Activated CD8-positive, alpha-beta memory T cell treated with anti-CD3 and anti-CD28 coated beads for 1 hour (primary cell): ENCODE results near the gene ART3.

Experiments
- DNase-seq, 2 donors: peaks; one replicate each; pipeline ENCODE4 v3.0.0-alpha.2; 2020; ENCODE audit warnings: low read depth in 1 of 2; ENCODE audit errors: extremely low read depth in 1 of 2

Gene ART3

DNA sequence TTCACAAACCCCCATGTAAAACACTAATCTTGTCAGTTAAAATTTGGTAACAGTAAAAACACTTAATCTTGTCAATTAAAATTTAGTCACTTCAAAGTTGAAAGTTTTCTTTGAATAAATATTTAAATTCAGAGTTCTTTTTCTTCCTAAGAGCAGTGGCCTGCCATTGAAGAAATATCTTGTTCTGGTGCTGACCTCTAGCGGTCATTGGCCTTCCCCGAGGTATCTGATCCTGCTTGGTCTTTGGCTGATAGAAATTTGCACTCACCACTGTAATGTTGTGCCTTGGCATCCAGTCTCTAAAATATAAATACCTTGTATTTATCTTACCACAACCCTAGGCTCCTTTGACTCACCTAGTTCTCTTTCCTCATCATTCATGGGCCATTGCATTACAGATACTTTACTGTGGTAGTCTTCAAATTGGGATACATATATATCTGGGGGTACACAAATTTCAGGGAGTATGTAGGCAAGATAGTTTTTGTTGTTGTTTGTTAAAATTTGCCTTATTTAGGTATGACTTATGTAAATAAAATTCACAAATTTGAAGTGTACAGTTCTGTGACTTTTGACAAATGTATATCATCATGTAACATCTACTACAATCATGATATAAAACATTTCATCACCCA, 6.7 kb upstream of the ART3 start:
- peak; percentile 17 to 39 for DNase-seq

DNA sequence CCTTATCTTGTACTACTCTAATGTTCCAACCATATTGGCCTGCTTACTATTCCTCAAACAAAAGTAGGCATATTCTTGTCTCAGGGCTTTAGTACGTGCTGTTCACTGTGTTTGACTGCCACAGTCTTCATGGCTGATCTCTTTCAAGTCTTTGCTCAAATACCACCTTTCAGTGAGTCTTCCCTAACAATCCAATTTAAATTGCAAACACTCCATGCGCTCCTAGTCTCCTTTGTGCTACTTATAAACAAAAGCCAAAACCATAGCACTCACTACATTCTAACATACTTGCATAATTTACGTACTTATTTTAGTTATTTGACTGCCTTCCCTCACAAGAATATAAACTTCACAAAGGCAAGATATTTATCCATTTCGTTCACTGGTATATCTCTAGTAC, 1.7 kb upstream of the ART3 start:
- DNase-seq = no peak

- DNase-seq = no peak
Measured at GRCh38 chr4:76074993-76075600, 588 bp downstream of the ART3 start.

DNA sequence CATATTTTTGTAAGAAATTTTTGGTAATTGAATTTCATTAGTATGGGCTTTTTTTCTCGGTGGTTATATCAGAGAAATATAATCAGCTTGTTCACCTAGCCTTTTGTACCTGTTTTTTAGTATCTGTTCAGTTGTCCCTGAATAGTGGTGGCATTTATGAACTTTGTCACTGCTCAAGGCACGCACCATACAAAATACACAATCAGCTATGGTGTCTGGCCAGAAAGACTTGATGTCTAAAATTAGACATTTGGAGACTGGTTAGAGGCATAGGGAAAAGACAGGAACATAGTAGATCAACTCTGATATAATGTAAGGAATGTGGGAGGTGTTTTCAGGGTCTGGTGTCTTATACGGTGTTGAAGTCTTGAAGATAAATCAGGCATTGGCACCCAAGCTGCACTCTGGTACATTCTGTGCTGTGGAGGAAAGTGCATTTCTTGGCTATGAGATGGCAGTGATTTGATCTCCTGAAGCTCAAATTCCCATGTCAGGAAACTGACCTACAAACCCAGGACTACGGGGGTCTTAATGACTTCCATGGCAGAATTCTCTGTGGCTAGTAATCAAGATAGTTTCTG, 3.6 kb downstream of the ART3 start:
- no peak for DNase-seq

GRCh38 chr4:76083386-76083988, 9.0 kb downstream of the ART3 start:
- no peak for DNase-seq

- no peak for DNase-seq
Measured at GRCh38 chr4:76084542-76084941, 10.0 kb downstream of the ART3 start.

- no peak for DNase-seq
Measured at GRCh38 chr4:76087007-76087769, 12.7 kb downstream of the ART3 start.

DNA sequence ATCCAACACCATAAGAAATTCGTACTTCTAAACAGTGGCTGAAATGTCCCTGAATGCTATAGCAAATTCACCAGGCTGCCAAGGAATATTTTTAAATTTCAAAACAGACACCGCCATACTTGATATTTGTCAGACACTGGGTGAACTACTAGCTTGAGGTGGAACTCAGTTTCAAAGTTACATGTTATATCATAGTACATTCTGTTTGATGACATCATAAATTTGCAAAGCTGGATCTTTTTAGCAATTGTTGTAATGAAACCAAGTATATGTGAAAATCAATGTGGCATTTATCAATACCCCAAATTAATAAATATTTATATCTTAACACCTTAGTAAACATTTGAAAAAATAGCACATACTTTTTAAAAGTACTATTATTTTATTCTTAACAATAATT, 14.2 kb downstream of the ART3 start:
- no peak for DNase-seq

- no peak for DNase-seq
Measured at GRCh38 chr4:76090241-76090691, 15.8 kb downstream of the ART3 start.

- no peak for DNase-seq
Measured at GRCh38 chr4:76091052-76091451, 16.5 kb downstream of the ART3 start.

DNA sequence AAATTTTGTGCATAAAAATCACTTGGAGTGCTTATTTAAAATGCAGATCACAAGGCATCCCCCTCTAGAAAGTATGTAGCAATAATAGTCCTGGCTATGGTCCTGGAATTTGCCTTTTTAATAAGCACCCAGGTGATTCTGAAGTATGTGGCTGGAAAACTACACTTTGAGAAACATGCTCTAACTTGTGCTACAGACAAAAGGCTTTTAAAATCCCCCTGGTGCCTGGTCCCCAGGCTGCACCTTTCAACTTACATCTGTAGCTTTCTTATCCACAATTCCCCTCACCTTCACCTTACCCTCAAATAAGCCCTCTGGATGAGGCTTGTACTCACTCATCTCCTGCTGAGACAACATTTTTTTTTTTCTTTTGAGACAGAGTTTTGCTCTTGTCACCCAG, 21.1 kb downstream of the ART3 start:
- DNase-seq = no peak

DNA sequence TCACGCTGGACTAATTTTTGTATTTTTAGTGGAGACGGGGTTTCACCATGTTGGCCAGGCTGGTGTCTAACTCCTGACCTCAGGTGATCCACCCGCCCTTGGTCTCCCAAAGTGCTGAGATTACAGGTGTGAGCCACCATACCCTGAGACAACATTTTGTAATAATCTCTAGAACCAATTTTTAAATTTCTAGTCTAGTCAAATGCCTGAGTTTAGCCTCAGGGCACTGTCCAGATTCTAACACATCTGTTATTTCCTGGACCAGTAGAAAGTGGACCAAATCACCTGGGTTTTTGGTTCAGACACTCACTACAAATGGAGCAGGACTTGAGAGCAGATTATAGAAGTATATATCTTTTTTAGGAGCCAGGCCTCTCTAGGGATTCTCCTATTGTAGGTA, 21.6 kb downstream of the ART3 start:
- DNase-seq = no peak

GRCh38 chr4:76105652-76106051, 31.1 kb downstream of the ART3 start:
- no peak for DNase-seq

- DNase-seq = no peak
Measured at GRCh38 chr4:76106442-76106841, 31.9 kb downstream of the ART3 start.

GRCh38 chr4:76108467-76109181, 34.1 kb downstream of the ART3 start:
- no peak for DNase-seq

- no peak for DNase-seq
Measured at GRCh38 chr4:76116821-76117220, 42.3 kb downstream of the ART3 start.

DNA sequence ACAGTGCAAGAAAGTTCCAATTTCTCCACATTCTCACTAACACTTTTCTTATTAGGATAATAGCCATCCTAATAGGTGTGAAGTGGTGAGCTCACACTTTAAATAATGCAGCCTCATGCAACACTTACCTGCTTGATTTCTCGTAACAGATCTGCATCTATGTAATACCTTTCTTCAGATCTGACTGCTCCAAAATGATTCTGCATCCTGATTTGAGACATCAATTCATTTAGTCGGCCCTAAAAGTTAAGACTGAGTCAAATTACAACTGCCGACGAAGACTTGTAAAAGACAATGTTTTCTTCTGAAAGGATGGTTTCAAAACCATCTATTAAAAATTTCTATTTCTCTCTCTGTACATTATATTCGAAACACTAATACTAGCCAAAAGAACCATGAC, 43.0 kb downstream of the ART3 start:
- DNase-seq = no peak

- no peak for DNase-seq
Measured at GRCh38 chr4:76120199-76120598, 45.7 kb downstream of the ART3 start.

GRCh38 chr4:76125816-76126215, 51.3 kb downstream of the ART3 start:
- no peak for DNase-seq

- no peak for DNase-seq
Measured at GRCh38 chr4:76127754-76128153, 53.2 kb downstream of the ART3 start.

DNA sequence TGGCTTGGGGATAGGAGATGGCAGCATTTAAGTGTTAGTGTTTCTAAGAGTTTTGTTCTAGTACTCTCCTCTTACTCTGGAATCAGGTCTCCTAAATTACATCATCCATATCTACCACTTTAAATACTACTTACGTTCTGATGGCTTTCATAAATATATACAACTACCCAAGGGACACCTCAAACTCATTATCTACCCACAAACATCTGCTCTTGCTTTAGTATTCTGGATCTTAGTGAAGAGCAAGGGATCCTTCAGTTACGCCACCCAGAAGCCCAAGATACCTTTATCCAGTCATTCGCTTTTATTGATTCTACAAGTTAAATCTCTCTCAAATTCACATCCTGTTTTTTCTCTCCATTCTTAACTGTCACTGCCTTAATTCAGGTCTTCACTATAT, 66.7 kb downstream of the ART3 start:
- DNase-seq = no peak
